Measurements from ENCODE around the gene ZRANB3. TPM values are rescaled to one million over a fixed set of nuclear protein-coding genes. Genes with fewer than 3 reads are reported as not detected.

Gene ZRANB3
- total RNA-seq, 1 donor from 2014 or later: 7.9 TPM

DNA sequence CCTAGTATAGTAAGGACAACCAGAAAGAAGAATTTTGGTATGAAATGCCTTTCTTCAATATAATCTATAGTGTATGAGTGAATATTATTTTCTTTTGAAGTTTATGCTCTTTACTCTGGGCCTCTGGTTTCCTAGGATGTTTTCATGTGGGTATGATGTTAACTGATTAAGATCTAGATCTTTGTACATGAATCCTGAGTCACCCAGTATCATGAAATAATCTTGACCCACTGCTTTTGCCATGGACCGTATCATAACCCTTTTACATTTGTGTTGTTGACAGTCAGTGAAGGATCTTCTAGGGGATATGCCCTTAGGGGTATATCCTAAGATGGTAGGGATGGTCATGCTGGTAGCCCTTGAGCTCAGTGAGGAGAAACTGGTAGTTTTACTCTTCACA lies 378.7 kb downstream of the ZRANB3 start:
- TF ChIP-seq, protein P1, sequence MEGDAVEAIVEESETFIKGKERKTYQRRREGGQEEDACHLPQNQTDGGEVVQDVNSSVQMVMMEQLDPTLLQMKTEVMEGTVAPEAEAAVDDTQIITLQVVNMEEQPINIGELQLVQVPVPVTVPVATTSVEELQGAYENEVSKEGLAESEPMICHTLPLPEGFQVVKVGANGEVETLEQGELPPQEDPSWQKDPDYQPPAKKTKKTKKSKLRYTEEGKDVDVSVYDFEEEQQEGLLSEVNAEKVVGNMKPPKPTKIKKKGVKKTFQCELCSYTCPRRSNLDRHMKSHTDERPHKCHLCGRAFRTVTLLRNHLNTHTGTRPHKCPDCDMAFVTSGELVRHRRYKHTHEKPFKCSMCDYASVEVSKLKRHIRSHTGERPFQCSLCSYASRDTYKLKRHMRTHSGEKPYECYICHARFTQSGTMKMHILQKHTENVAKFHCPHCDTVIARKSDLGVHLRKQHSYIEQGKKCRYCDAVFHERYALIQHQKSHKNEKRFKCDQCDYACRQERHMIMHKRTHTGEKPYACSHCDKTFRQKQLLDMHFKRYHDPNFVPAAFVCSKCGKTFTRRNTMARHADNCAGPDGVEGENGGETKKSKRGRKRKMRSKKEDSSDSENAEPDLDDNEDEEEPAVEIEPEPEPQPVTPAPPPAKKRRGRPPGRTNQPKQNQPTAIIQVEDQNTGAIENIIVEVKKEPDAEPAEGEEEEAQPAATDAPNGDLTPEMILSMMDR (conservative IDR thresholded peaks at IDR 0.05; ENCODE audit: low read depth, low read length): no peak
- H3K4me3 ChIP-seq (ENCODE audit: low read depth, low read length): no peak overlapping the region
- no peak for DNase-seq (ENCODE audit: low read depth)

DNA sequence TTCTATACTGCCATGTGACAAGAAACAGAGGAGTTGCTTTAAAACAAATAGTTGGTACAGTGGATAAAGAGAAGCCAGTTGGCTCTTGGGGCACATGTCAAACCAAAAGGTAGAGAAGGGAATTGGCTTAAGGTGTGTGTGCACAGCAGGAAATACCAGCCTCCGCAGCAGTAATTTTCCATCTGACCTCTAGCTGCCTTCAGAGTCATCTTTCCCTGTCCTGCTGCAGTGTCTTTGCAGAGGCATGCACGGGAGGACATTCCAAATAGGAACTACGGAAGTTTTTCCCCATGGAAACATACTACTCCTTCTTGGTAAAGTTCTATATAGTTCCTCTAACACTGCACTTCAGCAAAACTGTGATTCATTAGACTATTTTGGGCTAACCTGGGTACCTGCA lies 379.4 kb downstream of the ZRANB3 start:
- TF ChIP-seq, protein P1 (conservative IDR thresholded peaks at IDR 0.05; ENCODE audit: low read depth, low read length): no peak
- no peak for DNase-seq (ENCODE audit: low read depth)
- H3K4me3 ChIP-seq (ENCODE audit: low read depth, low read length): no peak overlapping the region

DNA sequence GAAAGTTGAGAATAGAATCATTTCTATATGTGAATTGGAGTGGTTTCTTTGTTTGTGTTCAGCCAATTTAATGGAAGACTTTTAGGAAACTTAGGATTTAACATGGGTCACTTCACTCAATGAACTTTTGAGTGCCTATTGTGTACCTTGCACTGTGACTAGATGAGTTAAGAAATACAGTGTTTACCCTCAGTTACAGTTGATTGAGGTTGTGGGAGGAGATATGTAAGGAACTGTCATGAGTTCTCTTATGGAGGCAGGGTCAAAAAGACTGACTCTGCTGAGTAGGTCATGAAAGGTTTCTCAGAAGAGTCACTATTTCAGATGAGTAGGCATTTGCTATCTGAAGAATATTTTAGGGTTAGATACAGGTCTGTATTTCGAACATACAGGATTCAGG lies 380.3 kb downstream of the ZRANB3 start:
- no peak overlapping the region for H3K4me3 ChIP-seq (ENCODE audit: low read depth, low read length)
- DNase-seq (ENCODE audit: low read depth): peak; percentile 89
- TF ChIP-seq, protein P1 (conservative IDR thresholded peaks at IDR 0.05; ENCODE audit: low read depth, low read length): no peak

DNA sequence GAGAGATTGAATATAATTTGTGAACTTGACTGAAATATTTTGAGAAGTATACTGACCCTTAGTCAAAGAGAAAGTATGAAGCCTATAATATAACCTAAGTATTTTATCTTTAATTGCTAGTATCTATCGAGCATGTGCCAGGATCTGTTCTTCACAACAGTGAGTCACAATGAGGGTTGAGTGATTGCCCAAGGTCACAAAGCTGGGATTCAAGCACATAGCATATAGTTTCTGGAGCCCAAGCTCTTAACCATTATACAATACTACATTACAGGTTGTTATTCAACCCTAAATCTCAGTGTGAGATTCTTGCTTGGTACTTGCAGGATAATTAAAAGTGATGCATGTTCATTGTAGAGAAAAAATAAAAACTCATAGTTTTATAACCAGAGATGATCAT lies 381.8 kb downstream of the ZRANB3 start:
- no peak for DNase-seq (ENCODE audit: low read depth)
- H3K4me3 ChIP-seq (ENCODE audit: low read depth, low read length): no peak overlapping the region
- TF ChIP-seq, protein P1 (conservative IDR thresholded peaks at IDR 0.05; ENCODE audit: low read depth, low read length): no peak

DNA sequence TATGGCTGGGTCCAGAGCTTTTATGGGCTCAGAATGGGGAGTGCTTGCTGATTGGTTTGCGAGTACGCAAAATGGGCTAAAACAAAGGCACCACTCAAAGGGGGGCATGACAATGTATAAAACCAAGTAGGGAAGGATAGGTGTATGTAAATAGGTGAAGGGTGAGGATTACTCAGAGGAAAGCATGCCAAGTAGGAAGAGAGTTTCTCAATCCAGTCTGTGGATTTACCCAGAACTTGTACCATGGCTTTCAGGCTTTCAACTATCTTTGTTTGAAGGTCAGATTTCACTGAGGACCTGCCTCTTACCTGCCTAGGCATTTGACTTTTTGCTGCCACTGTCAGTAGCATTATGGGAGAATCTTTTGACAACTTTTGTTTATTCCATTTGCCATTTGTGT lies 386.7 kb downstream of the ZRANB3 start:
- TF ChIP-seq, protein P1 (conservative IDR thresholded peaks at IDR 0.05; ENCODE audit: low read depth, low read length): no peak
- no peak for DNase-seq (ENCODE audit: low read depth)
- H3K4me3 ChIP-seq (ENCODE audit: low read depth, low read length): no peak overlapping the region

DNA sequence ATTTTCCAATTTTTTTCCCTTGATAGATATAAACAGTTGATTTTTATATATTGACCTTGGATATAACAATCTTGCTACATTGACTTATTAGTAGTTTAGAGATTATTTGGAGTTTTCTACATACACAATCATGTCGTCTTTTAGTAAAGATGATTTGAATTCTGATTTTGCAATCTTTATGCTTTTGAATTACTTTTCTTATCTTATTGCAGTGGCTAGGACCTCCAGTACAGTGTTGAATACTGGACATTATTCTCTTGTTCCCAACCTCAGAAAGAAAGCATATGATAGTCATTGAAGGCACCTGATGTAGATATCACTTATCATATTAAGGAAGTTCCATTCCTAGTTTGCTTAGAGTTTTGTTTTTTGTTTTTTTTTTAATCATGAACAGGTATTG lies 388.7 kb downstream of the ZRANB3 start:
- no peak overlapping the region for H3K4me3 ChIP-seq (ENCODE audit: low read depth, low read length)
- TF ChIP-seq, protein P1 (conservative IDR thresholded peaks at IDR 0.05; ENCODE audit: low read depth, low read length): no peak
- DNase-seq (ENCODE audit: low read depth): no peak

DNA sequence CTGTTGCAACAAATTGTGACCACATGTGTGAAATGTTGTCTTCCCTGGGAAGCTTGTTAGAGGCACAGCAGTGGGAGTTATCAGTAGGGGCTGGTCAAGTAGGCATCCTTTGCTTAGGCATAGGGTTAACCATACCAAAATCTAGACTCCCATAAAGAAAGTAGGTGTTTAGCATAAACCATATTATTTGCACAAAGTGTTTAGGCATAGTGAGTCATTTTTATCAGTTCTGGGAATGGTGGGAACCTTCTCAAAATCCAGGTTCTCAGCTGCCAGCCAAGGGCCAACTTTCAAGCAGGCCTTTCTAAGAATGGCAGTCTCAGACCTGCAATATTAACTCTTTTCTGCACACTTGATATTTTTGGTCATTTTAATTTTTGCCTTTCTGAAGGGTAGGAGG lies 390.4 kb downstream of the ZRANB3 start:
- TF ChIP-seq, protein P1 (conservative IDR thresholded peaks at IDR 0.05; ENCODE audit: low read depth, low read length): no peak
- DNase-seq (ENCODE audit: low read depth): no peak
- H3K4me3 ChIP-seq (ENCODE audit: low read depth, low read length): no peak overlapping the region
